Fibroblast of mammary gland (primary cell): Measurements from ENCODE around the gene TATDN3.

Experiments
- DNase-seq: peaks from one replicate; pipeline ENCODE4 v3.0.0-alpha.2; 2010; ENCODE audit warnings: low read depth
- H3K4me3 ChIP-seq: 2 replicates; pipeline ENCODE4 v1.5.1; 2011; ENCODE audit warnings: low read depth, mild to moderate bottlenecking, low read length, moderate library complexity; ENCODE audit not compliant: control insufficient read depth
- CTCF ChIP-seq: conservative IDR thresholded peaks from 2 replicates; pipeline ENCODE4 v1.5.1; 2011; ENCODE audit warnings: low read depth, low read length, inconsistent platforms; ENCODE audit not compliant: control insufficient read depth, insufficient read depth

TATDN3 gene

GRCh38 chr1:212791676-212792395 lies at the start of gene TATDN3, which contains the start of gene NSL1:
Gene TATDN3 (plus strand): TSS chr1:212791894. CDS start chr1:212791922, 28 bp downstream.
Gene NSL1 (minus strand): TSS chr1:212791777. CDS start chr1:212791763, 14 bp downstream.
- DNase-seq, result peak; percentile 92
- TF ChIP-seq CTCF, result no peak
- H3K4me3 ChIP-seq, result peak within 1 kb of the TSS; percentile 98

- DNase-seq, result no peak
- TF ChIP-seq CTCF, result no peak
- no peak overlapping the region for H3K4me3 ChIP-seq
These were observed 47.7 kb upstream of the TATDN3 start for GRCh38 chr1:212743901-212744475.

GRCh38 chr1:212745303-212745702 lies 46.4 kb upstream of the TATDN3 start:
- TF ChIP-seq CTCF, result no peak
- DNase-seq, result no peak
- no peak overlapping the region for H3K4me3 ChIP-seq

- peak; percentile 24 for DNase-seq
- H3K4me3 ChIP-seq, result no peak overlapping the region
- no peak for TF ChIP-seq CTCF
These were observed 45.1 kb upstream of the TATDN3 start for GRCh38 chr1:212746546-212746945.

- no peak overlapping the region for H3K4me3 ChIP-seq
- peak; percentile 84 for TF ChIP-seq CTCF
- DNase-seq, result peak; percentile 84
These were observed 41.7 kb upstream of the TATDN3 start for GRCh38 chr1:212749821-212750535.

- no peak overlapping the region for H3K4me3 ChIP-seq
These were observed 39.3 kb upstream of the TATDN3 start for GRCh38 chr1:212752252-212752933.

More at GRCh38 chr1:212752252-212752933, 39.3 kb upstream of the TATDN3 start:
- DNase-seq, result peak; percentile 64
- no peak for TF ChIP-seq CTCF
